Endothelial cell (in vitro differentiated cells): ENCODE results near the gene CSNK1G3. TPM values are rescaled to one million over a fixed set of nuclear protein-coding genes. Genes with fewer than 3 reads are reported as not detected.

Experiments
- DNase-seq: peaks from one replicate; pipeline ENCODE4 v3.0.0; 2021; ENCODE audit warnings: low spot score
- H3K27ac Mint-ChIP-seq: one replicate; pipeline ENCODE4 v1.8.0; 2021; ENCODE audit warnings: mixed read lengths, inconsistent platforms; ENCODE audit not compliant: unreplicated experiment
- H3K27me3 Mint-ChIP-seq: one replicate; pipeline ENCODE4 v1.8.0; 2021; ENCODE audit warnings: mild to moderate bottlenecking, moderate library complexity, mixed read lengths, inconsistent platforms; ENCODE audit not compliant: unreplicated experiment
- H3K36me3 Mint-ChIP-seq: one replicate; pipeline ENCODE4 v1.8.0; 2021; ENCODE audit warnings: mild to moderate bottlenecking, low read depth, mixed read lengths, inconsistent platforms; ENCODE audit not compliant: unreplicated experiment
- H3K4me1 Mint-ChIP-seq: one replicate; pipeline ENCODE4 v1.8.0; 2021; ENCODE audit warnings: mild to moderate bottlenecking, mixed read lengths, inconsistent platforms; ENCODE audit not compliant: unreplicated experiment
- H3K4me3 Mint-ChIP-seq: one replicate; pipeline ENCODE4 v1.8.0; 2021; ENCODE audit warnings: mild to moderate bottlenecking, mixed read lengths, inconsistent platforms; ENCODE audit not compliant: unreplicated experiment
- H3K9me3 Mint-ChIP-seq: one replicate; pipeline ENCODE4 v1.8.0; 2021; ENCODE audit warnings: mixed read lengths, inconsistent platforms; ENCODE audit not compliant: unreplicated experiment
- total RNA-seq: library from RNA; stranded (reverse); fragmentation: NEBNext Ultra II Directional; extraction: Animal tissue kit (Norgen Biotek cat#: 25700); gene quantifications from one replicate; pipeline ENCODE4 v1.2.1, GENCODE V29; 2021; ENCODE audit not compliant: unreplicated experiment
- TF ChIP-seq, protein P1 (sequence below): fragments of 200-600 bp; sonication (generic); IDR thresholded peaks from one replicate; pipeline ENCODE4 v1.5.0; 2021; ENCODE audit warnings: antibody characterized with exemption; ENCODE audit not compliant: unreplicated experiment

Gene CSNK1G3
- total RNA-seq, 1 donor from 2014 or later, result 55.6 TPM

DNA sequence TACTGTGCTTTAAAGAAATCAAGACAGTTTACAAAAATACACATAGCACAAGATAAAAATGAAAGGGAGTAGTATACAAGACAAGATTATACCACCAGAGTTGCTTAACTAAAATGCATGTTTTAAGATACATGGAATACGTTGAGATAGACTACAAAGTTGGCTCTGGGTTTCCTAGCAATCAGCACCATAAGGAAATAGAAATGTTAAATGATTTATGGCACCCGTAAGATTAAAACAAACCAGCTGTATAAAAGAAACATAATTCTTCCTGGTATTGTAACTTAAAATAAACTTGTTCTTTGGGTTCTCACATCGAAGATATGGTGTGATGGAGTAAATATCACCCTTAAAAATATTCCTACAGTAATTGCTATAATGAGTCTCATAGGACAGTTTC is 9.9 kb upstream of the CSNK1G3 start:
- no peaks in the 10 kb centered on the region for H3K4me1 Mint-ChIP-seq
- H3K9me3 Mint-ChIP-seq, result no peaks in the 10 kb centered on the region
- H3K27me3 Mint-ChIP-seq, result no peaks in the 10 kb centered on the region
- TF ChIP-seq, protein P1, sequence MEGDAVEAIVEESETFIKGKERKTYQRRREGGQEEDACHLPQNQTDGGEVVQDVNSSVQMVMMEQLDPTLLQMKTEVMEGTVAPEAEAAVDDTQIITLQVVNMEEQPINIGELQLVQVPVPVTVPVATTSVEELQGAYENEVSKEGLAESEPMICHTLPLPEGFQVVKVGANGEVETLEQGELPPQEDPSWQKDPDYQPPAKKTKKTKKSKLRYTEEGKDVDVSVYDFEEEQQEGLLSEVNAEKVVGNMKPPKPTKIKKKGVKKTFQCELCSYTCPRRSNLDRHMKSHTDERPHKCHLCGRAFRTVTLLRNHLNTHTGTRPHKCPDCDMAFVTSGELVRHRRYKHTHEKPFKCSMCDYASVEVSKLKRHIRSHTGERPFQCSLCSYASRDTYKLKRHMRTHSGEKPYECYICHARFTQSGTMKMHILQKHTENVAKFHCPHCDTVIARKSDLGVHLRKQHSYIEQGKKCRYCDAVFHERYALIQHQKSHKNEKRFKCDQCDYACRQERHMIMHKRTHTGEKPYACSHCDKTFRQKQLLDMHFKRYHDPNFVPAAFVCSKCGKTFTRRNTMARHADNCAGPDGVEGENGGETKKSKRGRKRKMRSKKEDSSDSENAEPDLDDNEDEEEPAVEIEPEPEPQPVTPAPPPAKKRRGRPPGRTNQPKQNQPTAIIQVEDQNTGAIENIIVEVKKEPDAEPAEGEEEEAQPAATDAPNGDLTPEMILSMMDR, result no peak
- no peak overlapping the region for H3K27ac Mint-ChIP-seq
- no peak overlapping the region for H3K4me3 Mint-ChIP-seq
- no peak for DNase-seq
- no peaks in the 10 kb centered on the region for H3K36me3 Mint-ChIP-seq

DNA sequence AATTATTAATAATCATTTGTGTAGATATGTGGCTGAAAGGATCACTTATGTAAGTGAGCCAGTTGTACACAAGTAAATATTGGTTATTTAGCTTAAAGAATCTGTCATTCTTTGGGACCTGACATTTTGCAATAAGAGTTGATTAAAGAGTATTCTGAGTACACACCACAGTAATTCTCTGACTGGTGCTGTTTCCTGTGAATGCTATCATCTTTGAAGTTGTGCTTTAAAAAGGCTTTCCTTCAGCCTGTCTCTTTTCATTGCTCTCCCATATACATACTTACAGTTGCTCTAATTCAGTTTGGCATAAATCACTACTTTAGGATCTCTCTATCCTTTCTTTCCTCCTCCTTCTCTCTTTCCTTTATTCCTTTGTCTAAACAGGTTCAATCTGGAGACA is 8.7 kb upstream of the CSNK1G3 start:
- TF ChIP-seq, protein P1, result no peak
- no peak overlapping the region for H3K4me3 Mint-ChIP-seq
- no peak overlapping the region for H3K27ac Mint-ChIP-seq
- no peaks in the 10 kb centered on the region for H3K4me1 Mint-ChIP-seq
- no peaks in the 10 kb centered on the region for H3K27me3 Mint-ChIP-seq
- no peak for DNase-seq
- no peaks in the 10 kb centered on the region for H3K9me3 Mint-ChIP-seq
- no peaks in the 10 kb centered on the region for H3K36me3 Mint-ChIP-seq

DNA sequence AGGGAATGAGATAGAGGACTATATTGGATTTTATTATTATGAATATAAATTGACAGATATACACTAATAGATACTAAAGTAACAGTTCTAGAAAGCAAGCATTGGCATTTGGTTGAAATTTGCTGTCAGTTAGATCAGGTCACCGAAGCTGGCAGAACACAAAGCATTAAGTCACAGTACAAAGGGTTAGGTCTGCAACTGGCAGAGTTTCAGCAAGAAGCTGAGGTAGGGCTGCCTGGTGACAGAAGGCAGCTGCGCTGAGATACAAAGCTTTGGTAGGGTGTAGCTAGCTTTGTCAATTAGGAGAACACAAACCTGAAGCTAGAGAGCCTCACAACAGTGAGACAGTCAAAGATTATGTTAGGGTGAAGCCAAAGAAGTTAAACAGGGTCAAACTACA is 6.3 kb upstream of the CSNK1G3 start:
- TF ChIP-seq, protein P1, result no peak
- H3K4me3 Mint-ChIP-seq, result no peak overlapping the region
- H3K36me3 Mint-ChIP-seq, result no peaks in the 10 kb centered on the region
- DNase-seq, result no peak
- no peak overlapping the region for H3K27ac Mint-ChIP-seq
- H3K27me3 Mint-ChIP-seq, result peaks cover 1% of the 10 kb centered on the region
- no peaks in the 10 kb centered on the region for H3K9me3 Mint-ChIP-seq
- peaks cover 2% of the 10 kb centered on the region for H3K4me1 Mint-ChIP-seq

DNA sequence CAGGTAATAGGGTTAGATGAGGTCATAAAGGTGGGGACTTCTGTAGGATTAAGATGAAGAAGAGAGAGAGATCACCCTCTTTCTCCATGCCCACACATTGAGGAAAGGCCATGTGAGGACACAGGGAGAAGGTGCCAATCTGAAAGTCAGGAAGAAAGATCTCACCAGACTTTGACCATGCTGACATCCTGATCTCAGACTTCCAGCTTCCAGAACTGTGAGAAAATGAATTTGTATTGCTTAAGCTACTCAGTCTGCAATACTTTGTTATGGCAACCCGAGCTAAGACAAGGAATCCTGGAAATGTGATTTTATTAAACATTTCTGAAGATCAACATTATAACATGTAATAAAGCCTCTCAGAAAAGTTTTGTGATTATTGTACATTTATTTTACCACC is 3.5 kb upstream of the CSNK1G3 start:
- TF ChIP-seq, protein P1, result no peak
- no peak for DNase-seq
- Mint-ChIP-seq H3K36me3 (peaks cover 9% of the 10 kb centered on the region), H3K4me3 (no peak overlapping the region), H3K27ac (no peak overlapping the region), H3K27me3 (peaks cover 11% of the 10 kb centered on the region), H3K9me3 (no peaks in the 10 kb centered on the region), H3K4me1 (peaks cover 19% of the 10 kb centered on the region)

DNA sequence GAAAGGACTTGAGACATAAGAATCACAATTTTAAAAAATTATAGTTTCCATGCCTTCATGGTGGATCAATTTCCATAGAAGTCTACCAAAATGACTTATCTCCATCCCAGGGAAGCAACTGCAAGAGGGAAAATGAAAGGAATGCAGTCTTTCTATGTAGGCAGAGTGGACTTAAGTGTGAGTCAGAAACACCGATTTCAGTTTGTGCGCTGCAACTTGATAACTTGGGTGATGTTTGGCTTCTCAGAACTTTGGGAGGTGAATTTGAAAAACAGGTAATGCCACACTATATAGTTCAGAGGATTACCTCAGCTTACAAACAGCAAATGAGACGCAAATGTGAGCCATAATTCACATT is 708 bp upstream of the CSNK1G3 start:
- Mint-ChIP-seq H3K4me1 (peaks cover 36% of the 10 kb centered on the region), H3K27ac (peak overlapping the region; percentile 97), H3K9me3 (no peaks in the 10 kb centered on the region), H3K36me3 (peaks cover 9% of the 10 kb centered on the region), H3K4me3 (peak overlapping the region; percentile 98), H3K27me3 (peaks cover 11% of the 10 kb centered on the region)
- DNase-seq, result no peak
- TF ChIP-seq, protein P1, result no peak
